ENCODE measurements around the gene ATG2A. TPM values are rescaled to one million over a fixed set of nuclear protein-coding genes. Genes with fewer than 3 reads are reported as not detected.

The ATG2A gene
- total and polyA plus RNA-seq, 9 of the 15 experiments (the other 6 are each of a cell fraction or from before 2014, with no cell fraction given): 0.25 to 45.9 (median 5.2) TPM

DNA sequence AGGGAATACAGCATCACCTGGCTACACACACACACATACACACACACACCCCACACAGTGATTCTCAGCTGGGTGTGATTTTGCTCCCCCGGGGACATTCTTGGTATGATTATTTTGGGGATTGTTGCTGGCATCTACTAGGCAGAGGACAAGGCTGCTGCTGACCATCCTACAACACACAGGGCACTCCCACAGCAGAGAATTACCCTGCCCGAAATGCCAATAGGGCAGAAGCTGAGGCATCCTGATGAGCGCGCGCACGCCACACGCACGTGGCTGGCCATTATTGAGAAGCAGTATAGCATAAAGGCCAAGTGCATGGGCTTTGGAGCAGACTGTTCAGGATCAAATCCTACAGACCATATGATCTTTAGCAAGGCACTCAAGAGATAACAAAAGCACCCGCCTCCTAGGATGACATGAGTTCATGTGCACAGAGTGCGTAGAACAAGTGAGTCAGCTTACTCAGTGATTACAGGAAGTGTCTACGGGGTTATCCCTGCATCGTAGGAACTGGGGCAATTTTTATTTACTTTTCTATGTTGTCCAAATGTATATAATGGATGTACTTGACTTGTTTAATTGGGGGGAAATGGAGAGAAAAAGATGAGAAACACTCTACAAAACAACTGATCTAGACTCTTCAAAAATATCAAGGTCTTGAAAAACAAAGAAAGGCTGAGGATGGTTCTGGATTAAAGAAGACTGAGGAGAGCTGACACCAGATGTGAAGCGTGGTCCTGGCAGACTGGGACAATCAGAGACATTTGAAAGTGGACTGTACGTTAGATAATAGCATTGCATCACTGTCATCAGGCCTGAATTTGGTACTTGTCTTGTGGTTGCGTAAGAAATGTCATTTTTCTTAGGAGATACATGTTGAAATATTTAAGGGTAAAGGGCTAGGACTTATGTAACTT lies 31.4 kb downstream of the ATG2A start (continued):
- TF ChIP-seq, protein P1, sequence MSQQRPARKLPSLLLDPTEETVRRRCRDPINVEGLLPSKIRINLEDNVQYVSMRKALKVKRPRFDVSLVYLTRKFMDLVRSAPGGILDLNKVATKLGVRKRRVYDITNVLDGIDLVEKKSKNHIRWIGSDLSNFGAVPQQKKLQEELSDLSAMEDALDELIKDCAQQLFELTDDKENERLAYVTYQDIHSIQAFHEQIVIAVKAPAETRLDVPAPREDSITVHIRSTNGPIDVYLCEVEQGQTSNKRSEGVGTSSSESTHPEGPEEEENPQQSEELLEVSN (IDR thresholded peaks at IDR 0.05; ENCODE audit: borderline replicate concordance in 1 of 2, extremely low read depth in 1 of 2, insufficient read depth in 1 of 2, insufficient read length in 1 of 2, low read depth in 1 of 2, low read length in 1 of 2, poor library complexity in 1 of 2, severe bottlenecking in 1 of 2): peak; percentile 68 to 81
- TF ChIP-seq SAFB2 (IDR thresholded peaks at IDR 0.05; ENCODE audit: borderline replicate concordance, low read depth, low read length, severe bottlenecking): no peak
- no peak for TF ChIP-seq ZC3H11A (IDR thresholded peaks at IDR 0.05; ENCODE audit: low read depth, low read length)
- TF ChIP-seq, protein P2, sequence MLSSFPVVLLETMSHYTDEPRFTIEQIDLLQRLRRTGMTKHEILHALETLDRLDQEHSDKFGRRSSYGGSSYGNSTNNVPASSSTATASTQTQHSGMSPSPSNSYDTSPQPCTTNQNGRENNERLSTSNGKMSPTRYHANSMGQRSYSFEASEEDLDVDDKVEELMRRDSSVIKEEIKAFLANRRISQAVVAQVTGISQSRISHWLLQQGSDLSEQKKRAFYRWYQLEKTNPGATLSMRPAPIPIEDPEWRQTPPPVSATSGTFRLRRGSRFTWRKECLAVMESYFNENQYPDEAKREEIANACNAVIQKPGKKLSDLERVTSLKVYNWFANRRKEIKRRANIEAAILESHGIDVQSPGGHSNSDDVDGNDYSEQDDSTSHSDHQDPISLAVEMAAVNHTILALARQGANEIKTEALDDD (IDR thresholded peaks at IDR 0.05): 0 out of 2 replicates have a peak, but pooled peaks have one; percentile 34
- TF ChIP-seq, protein P3, sequence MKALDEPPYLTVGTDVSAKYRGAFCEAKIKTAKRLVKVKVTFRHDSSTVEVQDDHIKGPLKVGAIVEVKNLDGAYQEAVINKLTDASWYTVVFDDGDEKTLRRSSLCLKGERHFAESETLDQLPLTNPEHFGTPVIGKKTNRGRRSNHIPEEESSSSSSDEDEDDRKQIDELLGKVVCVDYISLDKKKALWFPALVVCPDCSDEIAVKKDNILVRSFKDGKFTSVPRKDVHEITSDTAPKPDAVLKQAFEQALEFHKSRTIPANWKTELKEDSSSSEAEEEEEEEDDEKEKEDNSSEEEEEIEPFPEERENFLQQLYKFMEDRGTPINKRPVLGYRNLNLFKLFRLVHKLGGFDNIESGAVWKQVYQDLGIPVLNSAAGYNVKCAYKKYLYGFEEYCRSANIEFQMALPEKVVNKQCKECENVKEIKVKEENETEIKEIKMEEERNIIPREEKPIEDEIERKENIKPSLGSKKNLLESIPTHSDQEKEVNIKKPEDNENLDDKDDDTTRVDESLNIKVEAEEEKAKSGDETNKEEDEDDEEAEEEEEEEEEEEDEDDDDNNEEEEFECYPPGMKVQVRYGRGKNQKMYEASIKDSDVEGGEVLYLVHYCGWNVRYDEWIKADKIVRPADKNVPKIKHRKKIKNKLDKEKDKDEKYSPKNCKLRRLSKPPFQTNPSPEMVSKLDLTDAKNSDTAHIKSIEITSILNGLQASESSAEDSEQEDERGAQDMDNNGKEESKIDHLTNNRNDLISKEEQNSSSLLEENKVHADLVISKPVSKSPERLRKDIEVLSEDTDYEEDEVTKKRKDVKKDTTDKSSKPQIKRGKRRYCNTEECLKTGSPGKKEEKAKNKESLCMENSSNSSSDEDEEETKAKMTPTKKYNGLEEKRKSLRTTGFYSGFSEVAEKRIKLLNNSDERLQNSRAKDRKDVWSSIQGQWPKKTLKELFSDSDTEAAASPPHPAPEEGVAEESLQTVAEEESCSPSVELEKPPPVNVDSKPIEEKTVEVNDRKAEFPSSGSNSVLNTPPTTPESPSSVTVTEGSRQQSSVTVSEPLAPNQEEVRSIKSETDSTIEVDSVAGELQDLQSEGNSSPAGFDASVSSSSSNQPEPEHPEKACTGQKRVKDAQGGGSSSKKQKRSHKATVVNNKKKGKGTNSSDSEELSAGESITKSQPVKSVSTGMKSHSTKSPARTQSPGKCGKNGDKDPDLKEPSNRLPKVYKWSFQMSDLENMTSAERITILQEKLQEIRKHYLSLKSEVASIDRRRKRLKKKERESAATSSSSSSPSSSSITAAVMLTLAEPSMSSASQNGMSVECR (CRISPR knock-in tag; IDR thresholded peaks at IDR 0.05): peak; percentile 32; the same call in 1 of the 2 replicates
- TF ChIP-seq L3MBTL2 (IDR thresholded peaks at IDR 0.05): peak; percentile 96
- peak; percentile 36; the same call in 1 of the 2 replicates for TF ChIP-seq TRIM28 (IDR thresholded peaks at IDR 0.05)
- TF ChIP-seq, protein P4, sequence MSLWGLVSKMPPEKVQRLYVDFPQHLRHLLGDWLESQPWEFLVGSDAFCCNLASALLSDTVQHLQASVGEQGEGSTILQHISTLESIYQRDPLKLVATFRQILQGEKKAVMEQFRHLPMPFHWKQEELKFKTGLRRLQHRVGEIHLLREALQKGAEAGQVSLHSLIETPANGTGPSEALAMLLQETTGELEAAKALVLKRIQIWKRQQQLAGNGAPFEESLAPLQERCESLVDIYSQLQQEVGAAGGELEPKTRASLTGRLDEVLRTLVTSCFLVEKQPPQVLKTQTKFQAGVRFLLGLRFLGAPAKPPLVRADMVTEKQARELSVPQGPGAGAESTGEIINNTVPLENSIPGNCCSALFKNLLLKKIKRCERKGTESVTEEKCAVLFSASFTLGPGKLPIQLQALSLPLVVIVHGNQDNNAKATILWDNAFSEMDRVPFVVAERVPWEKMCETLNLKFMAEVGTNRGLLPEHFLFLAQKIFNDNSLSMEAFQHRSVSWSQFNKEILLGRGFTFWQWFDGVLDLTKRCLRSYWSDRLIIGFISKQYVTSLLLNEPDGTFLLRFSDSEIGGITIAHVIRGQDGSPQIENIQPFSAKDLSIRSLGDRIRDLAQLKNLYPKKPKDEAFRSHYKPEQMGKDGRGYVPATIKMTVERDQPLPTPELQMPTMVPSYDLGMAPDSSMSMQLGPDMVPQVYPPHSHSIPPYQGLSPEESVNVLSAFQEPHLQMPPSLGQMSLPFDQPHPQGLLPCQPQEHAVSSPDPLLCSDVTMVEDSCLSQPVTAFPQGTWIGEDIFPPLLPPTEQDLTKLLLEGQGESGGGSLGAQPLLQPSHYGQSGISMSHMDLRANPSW (CRISPR knock-in tag; IDR thresholded peaks at IDR 0.05): 0 out of 2 replicates have a peak, but pooled peaks have one; percentile 52
- no peak for TF ChIP-seq ZNF695 (CRISPR knock-in tag; IDR thresholded peaks at IDR 0.05)
- TF ChIP-seq MAFF (IDR thresholded peaks at IDR 0.05; ENCODE audit: low read length): peak; percentile 65; the same call in 1 of the 2 replicates
- TF ChIP-seq CXXC5 (CRISPR knock-in tag; IDR thresholded peaks at IDR 0.05): peak; percentile 92
- peak; percentile 52 for TF ChIP-seq ZFX (CRISPR knock-in tag; IDR thresholded peaks at IDR 0.05)
- no peak for TF ChIP-seq ZNF232 (CRISPR knock-in tag; IDR thresholded peaks at IDR 0.05)
- TF ChIP-seq, protein P5, sequence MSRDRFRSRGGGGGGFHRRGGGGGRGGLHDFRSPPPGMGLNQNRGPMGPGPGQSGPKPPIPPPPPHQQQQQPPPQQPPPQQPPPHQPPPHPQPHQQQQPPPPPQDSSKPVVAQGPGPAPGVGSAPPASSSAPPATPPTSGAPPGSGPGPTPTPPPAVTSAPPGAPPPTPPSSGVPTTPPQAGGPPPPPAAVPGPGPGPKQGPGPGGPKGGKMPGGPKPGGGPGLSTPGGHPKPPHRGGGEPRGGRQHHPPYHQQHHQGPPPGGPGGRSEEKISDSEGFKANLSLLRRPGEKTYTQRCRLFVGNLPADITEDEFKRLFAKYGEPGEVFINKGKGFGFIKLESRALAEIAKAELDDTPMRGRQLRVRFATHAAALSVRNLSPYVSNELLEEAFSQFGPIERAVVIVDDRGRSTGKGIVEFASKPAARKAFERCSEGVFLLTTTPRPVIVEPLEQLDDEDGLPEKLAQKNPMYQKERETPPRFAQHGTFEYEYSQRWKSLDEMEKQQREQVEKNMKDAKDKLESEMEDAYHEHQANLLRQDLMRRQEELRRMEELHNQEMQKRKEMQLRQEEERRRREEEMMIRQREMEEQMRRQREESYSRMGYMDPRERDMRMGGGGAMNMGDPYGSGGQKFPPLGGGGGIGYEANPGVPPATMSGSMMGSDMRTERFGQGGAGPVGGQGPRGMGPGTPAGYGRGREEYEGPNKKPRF (IDR thresholded peaks at IDR 0.05; ENCODE audit: low read depth, low read length): no peak

All from K562 (cell line).